ENCODE results near the gene SWI5. TPM values are rescaled to one million over a fixed set of nuclear protein-coding genes. Genes with fewer than 3 reads are reported as not detected.

The SWI5 gene
- total and polyA plus RNA-seq, 2 experiments from 2014 or later = 43.3 to 60.7 TPM

DNA sequence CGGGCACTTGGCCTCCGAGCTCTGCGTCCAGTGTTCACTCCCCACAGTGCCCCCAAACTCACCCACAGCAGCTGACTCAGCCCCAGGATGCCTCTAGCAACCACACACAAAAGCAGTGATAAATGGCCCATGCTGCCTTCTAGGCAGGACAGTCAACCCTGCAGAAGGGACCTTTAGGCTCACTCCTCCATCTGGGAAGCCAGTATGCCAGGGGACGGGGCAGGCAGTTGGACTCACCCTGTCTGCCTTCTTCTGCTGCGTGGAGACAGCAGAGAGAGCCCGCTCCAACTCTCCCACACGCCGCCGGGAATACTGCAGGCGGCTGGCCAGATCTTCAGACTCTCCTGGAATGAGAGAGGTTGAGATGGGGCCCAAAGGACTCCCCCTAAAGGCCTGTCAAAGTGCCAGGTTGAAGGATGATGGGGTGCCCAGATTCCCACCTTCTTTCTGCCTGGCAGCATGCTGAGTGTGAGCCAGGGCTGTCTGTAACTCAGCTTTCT is 10.7 kb upstream of the SWI5 start:
- Histone ChIP-seq H3K27me3 (replicated peaks; ENCODE audit: insufficient read depth) (no peaks in the 10 kb centered on the region), H3K27ac (no peak overlapping the region), H3K4me2 (ENCODE audit: unreplicated experiment) (no peak overlapping the region), H2AFZ (no peak overlapping the region), H3K4me3 (no peak overlapping the region), H3K9me3 (ENCODE audit: low read depth) (no peaks in the 10 kb centered on the region), H3K79me2 (ENCODE audit: insufficient read depth) (peaks cover 58% of the 10 kb centered on the region), H3F3A (ENCODE audit: insufficient read depth) (peaks cover 21% of the 10 kb centered on the region; the same call in 1 of the 2 replicates), H3K4me1 (ENCODE audit: insufficient read depth) (no peaks in the 10 kb centered on the region), H3K9me2 (ENCODE audit: insufficient read depth) (no peaks in the 10 kb centered on the region), H3K9ac (no peak overlapping the region), H4K20me1 (ENCODE audit: insufficient read depth) (no peaks in the 10 kb centered on the region), H3K36me3 (ENCODE audit: low read depth) (peaks cover 55% of the 10 kb centered on the region)
- DNase-seq = no peak
- 92 to 95% methylated on average over 10 of the region's 10 CpGs for WGBS, 2 experiments (ENCODE audit: low coverage in 1 of 2, low lambda C conversion rate in 2 of 2, missing lambda C conversion rate in 2 of 2)
- no peak for TF ChIP-seq EZH2phosphoT487 (IDR thresholded peaks at IDR 0.05; ENCODE audit: insufficient read depth, low read depth)
- TF ChIP-seq EZH2 (IDR thresholded peaks at IDR 0.05; ENCODE audit: insufficient read depth, poor library complexity, severe bottlenecking) = no peak
- in situ Hi-C loops (cut with MboI) = no loop called here

DNA sequence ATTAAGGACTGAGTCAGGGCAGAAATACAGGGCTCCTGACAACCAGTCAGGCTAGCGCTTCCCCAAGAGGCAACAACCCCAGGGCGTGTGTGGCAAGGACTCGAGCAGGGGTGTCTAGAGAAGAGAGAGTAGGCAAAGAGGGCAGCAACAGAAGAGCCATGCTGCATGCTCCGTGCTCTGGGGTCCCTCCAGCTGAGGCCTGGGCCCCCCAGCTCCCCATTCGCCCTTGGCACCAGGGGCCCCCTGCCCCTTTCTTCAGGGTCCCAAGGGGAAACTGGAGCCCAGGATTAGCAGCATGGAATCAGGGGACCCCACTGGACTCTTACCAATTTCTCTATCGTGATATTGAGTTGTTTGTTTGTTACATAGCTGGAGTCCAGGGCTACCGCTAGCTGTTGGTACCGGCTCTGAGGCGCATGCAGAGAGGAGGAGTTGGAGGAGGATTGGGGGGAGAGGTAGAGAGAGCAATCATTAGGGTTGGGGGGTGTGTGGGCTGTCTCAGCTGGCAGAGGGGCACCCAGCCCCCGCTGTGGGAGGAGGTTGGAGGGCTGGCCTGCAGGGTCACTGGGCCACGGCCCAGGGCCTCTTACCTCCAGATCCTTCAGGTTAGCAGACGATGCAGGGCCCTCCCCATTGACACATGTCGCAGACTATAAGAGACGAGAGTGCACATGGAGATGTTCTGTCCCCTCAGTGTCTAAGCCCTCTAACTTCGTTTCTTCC is 9.0 kb upstream of the SWI5 start:
- H3K27ac ChIP-seq = no peak overlapping the region

DNA sequence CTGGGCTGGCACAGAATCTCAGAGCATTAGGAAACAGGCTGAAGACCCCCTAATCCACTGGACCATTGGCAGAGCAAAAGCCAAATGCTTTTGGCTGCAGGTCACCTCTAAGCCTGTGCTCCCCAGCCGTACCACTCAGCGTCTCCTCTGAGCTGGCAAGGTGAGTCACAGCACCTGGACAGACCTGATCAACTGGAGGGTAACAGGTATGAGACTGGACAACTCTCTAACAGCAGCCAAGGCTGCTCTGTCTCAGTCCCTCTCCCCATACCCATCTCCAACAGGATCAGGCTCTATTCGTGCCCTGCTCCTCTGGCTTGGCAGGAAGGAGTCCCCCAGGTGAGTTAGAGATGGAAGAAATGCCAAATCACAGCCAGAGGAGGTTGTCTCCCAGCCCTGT is 5.0 kb upstream of the SWI5 start:
- Histone ChIP-seq H2AFZ (no peak overlapping the region), H3K27me3 (replicated peaks; ENCODE audit: insufficient read depth) (no peaks in the 10 kb centered on the region), H3K36me3 (ENCODE audit: low read depth) (peaks cover 53% of the 10 kb centered on the region), H3K27ac (no peak overlapping the region), H3K9me2 (ENCODE audit: insufficient read depth) (no peaks in the 10 kb centered on the region), H4K20me1 (ENCODE audit: insufficient read depth) (no peaks in the 10 kb centered on the region), H3K9ac (no peak overlapping the region), H3K79me2 (ENCODE audit: insufficient read depth) (peaks cover 94% of the 10 kb centered on the region), H3K4me1 (ENCODE audit: insufficient read depth) (peaks cover 12% of the 10 kb centered on the region), H3K4me2 (ENCODE audit: unreplicated experiment) (no peak overlapping the region), H3K9me3 (ENCODE audit: low read depth) (no peaks in the 10 kb centered on the region), H3F3A (ENCODE audit: insufficient read depth) (no peaks in the 10 kb centered on the region), H3K4me3 (no peak overlapping the region)
- no peak for TF ChIP-seq EZH2 (IDR thresholded peaks at IDR 0.05; ENCODE audit: insufficient read depth, poor library complexity, severe bottlenecking)
- no peak for TF ChIP-seq EZH2phosphoT487 (IDR thresholded peaks at IDR 0.05; ENCODE audit: insufficient read depth, low read depth)
- in situ Hi-C loops (cut with MboI) = no loop called here
- DNase-seq = no peak
- 95 to 98% methylated on average over 3 of the region's 3 CpGs for WGBS, 2 experiments (ENCODE audit: low coverage in 1 of 2, low lambda C conversion rate in 2 of 2, missing lambda C conversion rate in 2 of 2)

More for the DNA sequence above, 9.0 kb upstream of the SWI5 start:
- peaks cover 58% of the 10 kb centered on the region for H3K36me3 ChIP-seq (ENCODE audit: low read depth)
- in situ Hi-C loops (cut with MboI) = no loop called here
- no peak overlapping the region for H3K4me2 ChIP-seq (ENCODE audit: unreplicated experiment)
- DNase-seq = no peak
- no peak overlapping the region for H3K9ac ChIP-seq
- H3K4me3 ChIP-seq = no peak overlapping the region
- no peaks in the 10 kb centered on the region for H3K4me1 ChIP-seq (ENCODE audit: insufficient read depth)
- H3K79me2 ChIP-seq (ENCODE audit: insufficient read depth) = peaks cover 67% of the 10 kb centered on the region
- WGBS, 2 experiments (ENCODE audit: low coverage in 1 of 2, low lambda C conversion rate in 2 of 2, missing lambda C conversion rate in 2 of 2) = 92 to 96% methylated on average over 15 of the region's 15 CpGs
- H4K20me1 ChIP-seq (ENCODE audit: insufficient read depth) = no peaks in the 10 kb centered on the region
- no peaks in the 10 kb centered on the region for H3K27me3 ChIP-seq (replicated peaks; ENCODE audit: insufficient read depth)
- peaks cover 10% of the 10 kb centered on the region; the same call in 1 of the 2 replicates for H3F3A ChIP-seq (ENCODE audit: insufficient read depth)
- no peaks in the 10 kb centered on the region for H3K9me2 ChIP-seq (ENCODE audit: insufficient read depth)
- TF ChIP-seq EZH2phosphoT487 (IDR thresholded peaks at IDR 0.05; ENCODE audit: insufficient read depth, low read depth) (no peak), EZH2 (IDR thresholded peaks at IDR 0.05; ENCODE audit: insufficient read depth, poor library complexity, severe bottlenecking) (no peak)
- H2AFZ ChIP-seq = no peak overlapping the region
- no peaks in the 10 kb centered on the region for H3K9me3 ChIP-seq (ENCODE audit: low read depth)

DNA sequence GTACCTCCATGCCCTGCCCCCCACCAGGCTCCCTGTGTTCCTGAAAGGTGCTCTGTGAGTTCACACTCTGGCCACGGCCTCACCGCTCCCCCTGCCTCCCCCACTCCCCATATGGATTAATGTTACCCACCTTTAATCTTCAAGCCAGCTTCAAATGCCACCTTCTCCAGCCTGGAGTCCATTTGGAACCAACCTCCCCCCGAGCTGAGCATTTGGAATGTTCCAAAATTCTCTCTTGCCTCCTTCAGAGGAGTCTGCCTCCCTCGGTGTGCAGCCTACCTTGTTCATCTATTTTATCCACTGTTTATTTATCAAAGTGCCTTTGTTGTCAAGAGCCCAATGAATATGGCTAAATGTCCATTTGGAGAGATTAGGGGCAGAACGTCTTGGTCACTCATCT is 4.6 kb upstream of the SWI5 start:
- H3K4me3 ChIP-seq = no peak overlapping the region

More for the DNA sequence above, 4.6 kb upstream of the SWI5 start:
- Histone ChIP-seq H3K79me2 (ENCODE audit: insufficient read depth) (peaks cover 94% of the 10 kb centered on the region), H3K27ac (no peak overlapping the region), H3K9me3 (ENCODE audit: low read depth) (no peaks in the 10 kb centered on the region), H4K20me1 (ENCODE audit: insufficient read depth) (no peaks in the 10 kb centered on the region), H3K9ac (no peak overlapping the region), H3K27me3 (replicated peaks; ENCODE audit: insufficient read depth) (no peaks in the 10 kb centered on the region), H3K9me2 (ENCODE audit: insufficient read depth) (no peaks in the 10 kb centered on the region), H3K36me3 (ENCODE audit: low read depth) (peaks cover 49% of the 10 kb centered on the region), H2AFZ (no peak overlapping the region), H3F3A (ENCODE audit: insufficient read depth) (no peaks in the 10 kb centered on the region), H3K4me2 (ENCODE audit: unreplicated experiment) (no peak overlapping the region), H3K4me1 (ENCODE audit: insufficient read depth) (peaks cover 12% of the 10 kb centered on the region)
- in situ Hi-C loops (cut with MboI) = no loop called here
- DNase-seq = no peak
- 37% methylated on average over 5 of the region's 5 CpGs for WGBS, 2 experiments (ENCODE audit: low coverage in 1 of 2, low lambda C conversion rate in 2 of 2, missing lambda C conversion rate in 2 of 2)
- no peak for TF ChIP-seq EZH2phosphoT487 (IDR thresholded peaks at IDR 0.05; ENCODE audit: insufficient read depth, low read depth)
- TF ChIP-seq EZH2 (IDR thresholded peaks at IDR 0.05; ENCODE audit: insufficient read depth, poor library complexity, severe bottlenecking) = no peak
